Osteoblast (primary cell): ENCODE data around the gene DSP. TPM values are rescaled to one million over a fixed set of nuclear protein-coding genes. Genes with fewer than 3 reads are reported as not detected.
A peak's percentile ranks its signal among the peaks of the same experiment; 100 is the strongest.

Source experiments
- DNase-seq: peaks from one replicate; pipeline ENCODE4 v3.0.0; 2011; ENCODE audit warnings: low spot score, mixed read lengths; ENCODE audit not compliant: insufficient read length; ENCODE audit errors: missing footprints
- H2AFZ ChIP-seq: 2 replicates; pipeline ENCODE4 v1.6.0; 2011; ENCODE audit warnings: mild to moderate bottlenecking, low read length
- H3K27ac ChIP-seq: 2 replicates; pipeline ENCODE4 v1.5.1; 2011; ENCODE audit warnings: mild to moderate bottlenecking, low read depth, low read length, moderate library complexity
- H3K27me3 ChIP-seq: 2 replicates; pipeline ENCODE4 v1.6.0; 2012; ENCODE audit warnings: mild to moderate bottlenecking, control low read depth, inconsistent platforms, low read length, moderate library complexity; ENCODE audit not compliant: insufficient read depth
- H3K36me3 ChIP-seq: 2 replicates; pipeline ENCODE4 v1.5.1; 2011; ENCODE audit warnings: mild to moderate bottlenecking, low read length, control low read depth, moderate library complexity; ENCODE audit not compliant: insufficient read depth
- H3K4me1 ChIP-seq: 2 replicates; pipeline ENCODE4 v1.5.1; 2011; ENCODE audit warnings: mild to moderate bottlenecking, low read length, control low read depth, moderate library complexity; ENCODE audit not compliant: insufficient read depth
- H3K4me2 ChIP-seq: 2 replicates; pipeline ENCODE4 v1.6.0; 2011; ENCODE audit warnings: mild to moderate bottlenecking, low read length; ENCODE audit not compliant: insufficient read depth
- H3K4me3 ChIP-seq: fragments of 200-600 bp; sonication (generic); 3 replicates; pipeline ENCODE4 v1.5.1; 2012; ENCODE audit warnings: mild to moderate bottlenecking, low read length, inconsistent platforms; ENCODE audit not compliant: insufficient read depth
- H3K79me2 ChIP-seq: 2 replicates; pipeline ENCODE4 v1.6.0; 2012; ENCODE audit warnings: mild to moderate bottlenecking, low read length, control low read depth, inconsistent platforms; ENCODE audit not compliant: insufficient read depth
- H3K9me3 ChIP-seq: 2 replicates; pipeline ENCODE4 v1.5.1; 2011; ENCODE audit warnings: low read depth, low read length, control low read depth
- H4K20me1 ChIP-seq: 2 replicates; pipeline ENCODE4 v1.6.0; 2012; ENCODE audit warnings: mild to moderate bottlenecking, low read length, control low read depth; ENCODE audit not compliant: insufficient read depth
- CTCF ChIP-seq: IDR thresholded peaks from 2 replicates; pipeline ENCODE4 v1.5.1; 2011; ENCODE audit warnings: mild to moderate bottlenecking, low read depth, low read length, moderate library complexity; ENCODE audit errors: extremely low read depth
- total RNA-seq: library from RNA; depleted of rRNA; stranded (reverse); fragments of >200 nt; gene quantifications from 2 replicates; pipeline ENCODE4 v1.2.3, GENCODE V29; 2012

The DSP gene
- total RNA-seq, 1 donor, result 84.0 TPM

- Histone ChIP-seq H4K20me1 (no peaks in the 10 kb centered on the region), H3K4me2 (no peak overlapping the region), H3K36me3 (no peaks in the 10 kb centered on the region), H3K27me3 (no peaks in the 10 kb centered on the region), H2AFZ (no peak overlapping the region), H3K4me3 (no peak overlapping the region), H3K27ac (no peak overlapping the region), H3K4me1 (peaks cover 34% of the 10 kb centered on the region), H3K79me2 (no peaks in the 10 kb centered on the region), H3K9me3 (no peaks in the 10 kb centered on the region)
- no peak for DNase-seq
- TF ChIP-seq CTCF, result no peak
Observed at GRCh38 chr6:7534192-7534591, 7.3 kb upstream of the DSP start.

- TF ChIP-seq CTCF, result no peak
- peak overlapping the region; percentile 65 for H3K4me2 ChIP-seq
Observed at GRCh38 chr6:7535498-7535897, 6.0 kb upstream of the DSP start.

GRCh38 chr6:7537565-7538174 lies 3.8 kb upstream of the DSP start:
- Histone ChIP-seq H3K4me3 (no peak overlapping the region), H4K20me1 (no peaks in the 10 kb centered on the region), H3K27ac (peak overlapping the region; percentile 25), H3K36me3 (no peaks in the 10 kb centered on the region), H3K79me2 (peaks cover 10% of the 10 kb centered on the region), H3K4me2 (peak overlapping the region; percentile 7), H2AFZ (peak overlapping the region; percentile 21), H3K4me1 (peaks cover 32% of the 10 kb centered on the region), H3K9me3 (no peaks in the 10 kb centered on the region), H3K27me3 (no peaks in the 10 kb centered on the region)
- DNase-seq, result no peak
- TF ChIP-seq CTCF, result no peak

More at GRCh38 chr6:7535498-7535897, 6.0 kb upstream of the DSP start:
- Histone ChIP-seq H3K79me2 (no peaks in the 10 kb centered on the region), H3K27ac (peak overlapping the region; percentile 76), H4K20me1 (no peaks in the 10 kb centered on the region), H2AFZ (no peak overlapping the region), H3K4me1 (peaks cover 27% of the 10 kb centered on the region), H3K36me3 (no peaks in the 10 kb centered on the region), H3K4me3 (peak overlapping the region; percentile 31), H3K9me3 (no peaks in the 10 kb centered on the region), H3K27me3 (no peaks in the 10 kb centered on the region)
- DNase-seq, result peak; percentile 75

- no peak overlapping the region for H3K4me3 ChIP-seq
- H3K4me1 ChIP-seq, result peaks cover 32% of the 10 kb centered on the region
- H3K27ac ChIP-seq, result no peak overlapping the region
- no peaks in the 10 kb centered on the region for H3K27me3 ChIP-seq
- peaks cover 12% of the 10 kb centered on the region for H3K79me2 ChIP-seq
- no peak overlapping the region for H2AFZ ChIP-seq
- no peak for DNase-seq
- no peaks in the 10 kb centered on the region for H4K20me1 ChIP-seq
- TF ChIP-seq CTCF, result no peak
- H3K4me2 ChIP-seq, result no peak overlapping the region
- no peaks in the 10 kb centered on the region for H3K9me3 ChIP-seq
- no peaks in the 10 kb centered on the region for H3K36me3 ChIP-seq
Observed at GRCh38 chr6:7538484-7538883, 3.0 kb upstream of the DSP start.
